Measurements from ENCODE around the gene MRPL50. TPM values are rescaled to one million over a fixed set of nuclear protein-coding genes. Genes with fewer than 3 reads are reported as not detected.

MRPL50 gene
- total and polyA plus RNA-seq, 2 donors (not counting 1 experiment from before 2014, with no cell fraction given) = 4.0 to 18.0 TPM

- no peak for TF ChIP-seq CTCF (IDR thresholded peaks at IDR 0.05)
- TF ChIP-seq EZH2 (IDR thresholded peaks at IDR 0.05; ENCODE audit: borderline replicate concordance, insufficient read depth, low read depth, low read length, poor library complexity, severe bottlenecking) = no peak
- Mint-ChIP-seq H3K27me3 (peaks cover 38% of the 10 kb centered on the region), H3K4me1 (no peaks in the 10 kb centered on the region), H3K27ac (no peak overlapping the region), H3K9me3 (ENCODE audit: insufficient read depth) (peaks cover 2% of the 10 kb centered on the region), H3K4me3 (no peak overlapping the region)
- no peak for ATAC-seq (ENCODE audit: low read depth)
- Histone ChIP-seq H3K79me2 (ENCODE audit: control insufficient read depth, insufficient read depth, low read length) (no peaks in the 10 kb centered on the region), H3K27me3 (replicated peaks in 1 of 4; ENCODE audit: control extremely low read depth in 1 of 4, control insufficient read depth in 3 of 4, insufficient read depth in 4 of 4, low read length in 3 of 4) (no peaks in the 10 kb centered on the region), H3K27ac (ENCODE audit: low read length in 2 of 2) (no peak overlapping the region), H3K36me3 (replicated peaks in 1 of 2; ENCODE audit: control extremely low read depth in 1 of 2, control insufficient read depth in 1 of 2, extremely low read depth in 1 of 2, insufficient read depth in 2 of 2, low read length in 1 of 2) (no peaks in the 10 kb centered on the region), H4K20me1 (ENCODE audit: control insufficient read depth, insufficient read depth, low read length, poor library complexity, severe bottlenecking) (no peaks in the 10 kb centered on the region), H3K4me3 (ENCODE audit: control extremely low read depth in 1 of 5, extremely low read depth in 1 of 5, insufficient read depth in 1 of 5, low read depth in 2 of 5, low read length in 4 of 5) (no peak overlapping the region), H3K9me3 (ENCODE audit: control extremely low read depth in 1 of 3, control insufficient read depth in 2 of 3, insufficient read depth in 1 of 3, low read length in 2 of 3) (peaks cover 0 to 2% (median 0%) of the 10 kb centered on the region in 3 donors), H3K9ac (ENCODE audit: low read length) (no peak overlapping the region), H2AFZ (ENCODE audit: insufficient read depth, low read depth, low read length, poor library complexity, severe bottlenecking) (no peak overlapping the region), H3K4me2 (replicated peaks; ENCODE audit: low read depth, low read length, poor library complexity, severe bottlenecking) (no peak overlapping the region), H3K4me1 (ENCODE audit: control insufficient read depth in 2 of 2, insufficient read depth in 2 of 2, low read length in 2 of 2) (no peaks in the 10 kb centered on the region)
- DNase-seq = no peak
- 89% methylated on average over 3 of the region's 6 CpGs for WGBS (ENCODE audit: insufficient coverage)
- intact Hi-C loops (cut with micrococcal nuclease) = no loop called here
- CTCF ChIA-PET = no interaction called here
- POLR2A ChIA-PET = no interaction called here
Observed at GRCh38 chr9:101376111-101376848, 22.1 kb downstream of the MRPL50 start.

DNA sequence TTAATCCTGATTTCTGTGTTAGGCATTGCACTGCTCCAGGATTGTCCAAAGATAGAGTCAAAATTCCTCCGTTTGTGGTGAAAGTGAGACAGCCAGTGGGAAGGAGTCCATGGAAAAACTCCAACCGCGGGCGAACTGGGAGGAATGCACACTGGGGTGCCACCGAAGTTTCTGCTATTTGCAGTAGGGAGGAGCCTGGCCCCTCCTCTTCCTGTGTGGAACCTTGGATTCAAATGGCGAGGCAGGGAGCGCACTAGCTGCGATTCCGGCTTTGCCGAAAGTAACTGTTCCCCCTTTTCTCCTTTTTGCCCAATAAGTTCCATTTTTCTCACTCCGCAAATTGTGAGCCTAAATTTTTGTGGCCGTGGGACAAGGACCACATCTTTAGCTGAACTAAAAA is 22.9 kb downstream of the MRPL50 start:
- H2AFZ ChIP-seq (ENCODE audit: insufficient read depth, low read depth, low read length, poor library complexity, severe bottlenecking) = no peak overlapping the region
- no peak overlapping the region for H3K4me3 Mint-ChIP-seq
- peaks cover 2% of the 10 kb centered on the region for H3K9me3 Mint-ChIP-seq (ENCODE audit: insufficient read depth)
- DNase-seq (no peak), ATAC-seq (ENCODE audit: low read depth) (no peak)
- H3K27me3 Mint-ChIP-seq = peaks cover 43% of the 10 kb centered on the region
- H3K9ac ChIP-seq (ENCODE audit: low read length) = no peak overlapping the region
- no peaks in the 10 kb centered on the region for H3K79me2 ChIP-seq (ENCODE audit: control insufficient read depth, insufficient read depth, low read length)
- no peaks in the 10 kb centered on the region for H3K36me3 ChIP-seq (replicated peaks in 1 of 2; ENCODE audit: control extremely low read depth in 1 of 2, control insufficient read depth in 1 of 2, extremely low read depth in 1 of 2, insufficient read depth in 2 of 2, low read length in 1 of 2)
- no peak for TF ChIP-seq EZH2 (IDR thresholded peaks at IDR 0.05; ENCODE audit: borderline replicate concordance, insufficient read depth, low read depth, low read length, poor library complexity, severe bottlenecking)
- TF ChIP-seq CTCF (IDR thresholded peaks at IDR 0.05) = no peak
- no peak overlapping the region for H3K27ac ChIP-seq (ENCODE audit: low read length in 2 of 2)
- no peaks in the 10 kb centered on the region for H3K4me1 ChIP-seq (ENCODE audit: control insufficient read depth in 2 of 2, insufficient read depth in 2 of 2, low read length in 2 of 2)
- intact Hi-C loops (cut with micrococcal nuclease) = no loop called here
- H4K20me1 ChIP-seq (ENCODE audit: control insufficient read depth, insufficient read depth, low read length, poor library complexity, severe bottlenecking) = no peaks in the 10 kb centered on the region
- ChIA-PET POLR2A (no interaction called here), CTCF (no interaction called here)
- 92% methylated on average over 12 of the region's 12 CpGs for WGBS (ENCODE audit: insufficient coverage)
- H3K27me3 ChIP-seq (replicated peaks in 1 of 4; ENCODE audit: control extremely low read depth in 1 of 4, control insufficient read depth in 3 of 4, insufficient read depth in 4 of 4, low read length in 3 of 4) = no peaks in the 10 kb centered on the region
- peaks cover 0 to 2% (median 0%) of the 10 kb centered on the region in 3 donors for H3K9me3 ChIP-seq (ENCODE audit: control extremely low read depth in 1 of 3, control insufficient read depth in 2 of 3, insufficient read depth in 1 of 3, low read length in 2 of 3)
- no peak overlapping the region for H3K4me3 ChIP-seq (ENCODE audit: control extremely low read depth in 1 of 5, extremely low read depth in 1 of 5, insufficient read depth in 1 of 5, low read depth in 2 of 5, low read length in 4 of 5)
- no peak overlapping the region for H3K27ac Mint-ChIP-seq
- H3K4me1 Mint-ChIP-seq = no peaks in the 10 kb centered on the region
- no peak overlapping the region for H3K4me2 ChIP-seq (replicated peaks; ENCODE audit: low read depth, low read length, poor library complexity, severe bottlenecking)

Measured in B cell (primary cell).